Measurements from ENCODE around the gene ZNF726.
"Not testable (repeated sequence)": the region's sequence is repeated elsewhere in the genome, so short reads cannot be mapped to it uniquely, and the experiment has no call there.

The ZNF726 gene

DNA sequence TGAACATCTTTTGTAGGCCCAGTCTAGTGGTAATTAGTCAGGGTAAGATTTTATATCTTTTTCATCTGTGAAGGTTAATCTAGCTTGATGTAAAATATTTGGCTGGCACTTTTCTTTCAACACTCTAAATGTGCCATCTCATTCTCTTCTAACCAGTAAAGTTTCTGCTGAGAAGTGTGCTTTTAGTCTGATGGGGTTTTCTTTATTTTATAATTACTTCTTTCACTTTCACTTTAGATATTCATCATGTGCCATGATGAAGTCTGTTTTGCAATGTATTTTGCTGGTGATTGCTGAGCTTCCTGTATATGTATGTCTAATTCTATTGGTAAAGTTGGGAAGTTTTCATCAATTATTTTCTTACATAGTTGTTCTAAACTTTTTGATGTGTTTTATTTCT lies 31.9 kb downstream of the ZNF726 start:
- no peak for DNase-seq

DNA sequence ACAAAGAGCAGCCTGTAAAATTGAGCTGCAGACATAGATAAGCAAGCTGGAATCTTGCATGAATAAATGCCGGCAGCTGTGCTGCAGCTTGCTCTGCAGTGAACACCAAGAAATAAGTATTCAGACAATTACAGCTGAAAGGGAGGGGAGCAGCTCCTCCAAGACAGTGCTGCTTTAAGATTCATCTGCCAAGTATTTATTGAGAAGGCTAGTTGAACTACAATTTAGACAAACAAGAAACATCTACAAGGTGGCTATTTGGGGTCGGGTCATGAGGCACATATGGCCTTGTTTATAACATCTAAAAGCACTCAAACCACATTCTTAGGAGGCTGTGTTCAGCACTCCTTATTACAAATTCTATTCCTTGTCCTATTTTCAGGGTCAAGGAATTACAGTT lies 34.9 kb downstream of the ZNF726 start:
- no peak for DNase-seq

DNA sequence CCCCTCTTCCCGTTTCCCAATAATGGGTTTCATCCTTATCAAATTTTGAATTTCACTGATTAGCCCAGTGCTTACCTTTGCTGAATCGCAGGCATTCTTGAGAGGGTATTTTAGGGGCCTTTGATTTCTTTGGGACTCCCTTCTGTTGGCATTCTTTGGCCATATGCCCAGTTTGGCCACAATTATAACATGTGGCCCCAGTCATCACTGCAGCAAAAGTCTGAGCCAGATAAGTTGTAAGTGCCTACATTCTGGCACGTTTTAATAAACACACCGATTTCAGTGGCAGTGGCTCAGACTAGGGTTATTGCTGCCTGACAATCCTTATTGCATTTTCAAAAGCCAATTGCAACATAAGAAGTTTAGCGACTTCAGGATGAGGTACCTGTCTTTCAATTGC lies 41.4 kb downstream of the ZNF726 start:
- no peak for DNase-seq

DNA sequence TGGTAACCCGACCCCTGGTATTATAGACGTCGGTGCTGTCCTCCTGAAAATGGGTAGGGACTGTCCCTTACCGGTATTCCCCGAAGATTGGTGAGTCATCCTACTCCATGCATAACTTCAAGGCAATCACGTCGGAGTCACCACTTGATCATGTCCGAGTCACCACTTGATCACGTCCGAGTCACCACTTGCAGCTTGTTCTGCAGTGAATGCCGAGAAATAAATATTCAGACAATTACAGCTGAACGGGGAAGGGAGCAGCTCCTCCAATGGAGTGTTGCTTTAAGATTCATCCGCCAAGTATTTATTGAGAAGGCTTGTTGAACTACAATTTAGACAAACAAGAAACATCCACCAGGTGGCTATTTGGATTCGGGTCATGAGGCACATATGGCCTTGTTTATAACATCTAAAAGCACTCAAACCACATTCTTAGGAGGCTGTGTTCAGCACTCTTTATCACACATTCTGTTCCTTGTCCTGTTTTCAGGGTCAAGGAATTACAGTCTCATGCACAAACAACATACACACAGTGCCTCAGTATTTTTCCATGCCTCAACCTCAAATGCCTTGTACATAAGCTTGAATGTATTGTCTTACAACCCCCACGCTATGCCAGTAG lies 43.1 kb downstream of the ZNF726 start:
- no peak for DNase-seq

DNA sequence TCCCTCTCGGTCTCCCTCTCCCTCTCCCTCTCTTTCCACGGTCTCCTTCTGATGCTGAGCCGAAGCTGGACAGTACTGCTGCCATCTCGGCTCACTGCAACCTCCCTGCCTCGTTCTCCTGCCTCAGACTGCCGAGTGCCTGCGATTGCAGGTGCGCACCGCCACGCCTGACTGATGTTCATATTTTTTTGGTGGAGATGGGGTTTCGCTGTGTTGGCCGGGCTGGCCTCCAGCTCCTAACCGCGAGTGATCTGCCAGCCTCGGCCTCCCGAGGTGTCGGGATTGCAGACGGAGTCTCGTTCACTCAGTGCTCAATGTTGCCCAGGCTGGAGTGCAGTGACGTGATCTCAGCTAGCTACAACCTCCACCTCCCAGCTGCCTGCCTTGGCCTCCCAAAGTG lies 48.7 kb downstream of the ZNF726 start:
- not testable (repeated sequence) for DNase-seq

DNA sequence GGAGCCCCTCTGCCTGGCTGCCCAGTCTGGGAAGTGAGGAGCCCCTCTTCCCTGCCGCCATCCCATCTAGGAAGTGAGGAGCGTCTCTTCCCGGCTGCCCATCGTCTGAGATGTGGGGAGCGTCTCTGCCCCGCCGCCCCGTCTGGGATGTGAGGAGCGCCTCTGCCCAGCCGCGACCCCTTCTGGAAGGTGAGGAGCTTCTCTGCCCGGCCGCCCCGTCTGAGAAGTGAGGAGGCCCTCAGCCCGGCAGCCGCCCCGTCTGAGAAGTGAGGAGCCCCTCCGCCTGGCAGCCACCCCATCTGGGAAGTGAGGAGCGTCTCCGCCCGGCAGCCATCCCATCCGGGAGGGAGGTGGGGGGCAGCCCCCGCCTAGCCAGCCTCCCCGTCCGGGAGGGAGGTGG lies 49.2 kb downstream of the ZNF726 start:
- DNase-seq: not testable (repeated sequence)

DNA sequence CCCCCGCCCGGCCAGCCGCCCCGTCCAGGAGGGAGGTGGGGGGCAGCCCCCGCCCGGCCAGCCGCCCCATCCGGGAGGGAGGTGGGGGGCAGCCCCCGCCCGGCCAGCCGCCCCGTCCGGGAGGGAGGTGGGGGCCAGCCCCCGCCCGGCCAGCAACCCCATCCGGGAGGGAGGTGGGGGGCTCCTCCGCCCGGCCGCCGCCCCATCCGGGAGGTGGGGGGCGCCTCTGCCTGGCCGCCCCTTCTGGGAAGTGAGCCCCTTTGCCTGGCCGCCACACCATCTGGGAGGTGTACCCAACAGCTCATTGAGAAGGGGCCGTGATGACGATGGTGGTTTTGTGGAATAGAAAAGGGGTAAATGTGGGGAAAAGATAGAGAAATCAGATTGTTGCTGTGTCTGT lies 49.6 kb downstream of the ZNF726 start:
- DNase-seq: not testable (repeated sequence)

DNA sequence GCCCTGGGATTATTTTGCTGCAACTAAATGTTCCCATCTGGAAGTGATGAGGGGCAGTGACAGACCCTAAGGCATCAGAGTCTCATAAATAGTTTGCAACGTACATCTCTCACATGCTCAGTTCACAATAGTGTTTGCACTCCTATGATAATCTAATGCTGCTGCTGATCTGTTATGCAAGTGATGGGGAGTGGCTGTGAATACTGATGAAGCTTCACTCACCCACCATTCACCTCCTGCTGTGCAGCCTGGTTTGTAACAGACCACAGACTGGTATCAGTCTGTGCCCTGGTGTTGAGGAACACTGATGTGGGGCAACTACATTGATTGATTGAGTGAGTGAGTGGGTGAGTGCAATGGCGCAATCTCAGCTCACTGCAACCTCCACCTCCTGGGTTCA lies 54.9 kb downstream of the ZNF726 start:
- no peak for DNase-seq

DNA sequence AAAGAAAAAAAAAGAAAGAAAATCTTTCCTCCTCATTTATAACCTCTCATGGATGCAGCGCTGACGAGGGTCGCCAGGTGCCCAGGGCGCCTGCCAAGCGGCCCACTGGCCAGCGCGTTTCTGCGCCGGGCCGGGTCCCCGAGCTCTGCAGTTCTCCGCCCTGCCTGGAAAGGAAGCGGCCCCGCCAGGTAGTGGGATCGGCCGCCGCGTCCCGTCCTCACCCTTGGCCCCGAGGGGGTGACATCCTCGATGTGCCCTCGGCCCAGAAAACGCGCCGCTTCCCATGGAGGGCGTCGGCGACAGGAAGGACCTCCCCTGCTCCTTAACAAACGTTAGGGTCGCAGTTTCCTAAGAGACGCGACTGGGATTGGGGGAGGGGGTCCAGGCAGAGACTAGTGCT lies 56.9 kb downstream of the ZNF726 start:
- DNase-seq: no peak

DNA sequence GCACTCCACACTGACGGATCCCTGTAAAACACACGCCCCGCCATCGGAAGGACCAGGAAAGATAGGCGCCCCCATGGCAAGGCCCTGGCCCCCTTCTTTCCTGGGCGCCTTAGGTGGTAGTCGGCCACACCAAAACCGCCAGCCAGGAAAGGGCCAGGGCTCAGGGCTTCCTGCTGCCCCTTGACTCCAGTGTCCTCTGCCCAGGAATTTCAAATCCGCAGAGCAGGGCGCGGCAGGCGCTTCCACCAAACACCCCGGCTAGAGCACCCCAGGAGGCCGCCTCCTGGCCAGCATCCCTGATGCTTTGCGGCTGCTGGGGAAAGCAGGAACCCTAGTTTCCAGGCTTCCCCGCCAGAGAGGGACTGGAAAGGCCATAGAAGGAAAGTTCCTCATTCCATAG lies 57.5 kb downstream of the ZNF726 start:
- no peak for DNase-seq

DNA sequence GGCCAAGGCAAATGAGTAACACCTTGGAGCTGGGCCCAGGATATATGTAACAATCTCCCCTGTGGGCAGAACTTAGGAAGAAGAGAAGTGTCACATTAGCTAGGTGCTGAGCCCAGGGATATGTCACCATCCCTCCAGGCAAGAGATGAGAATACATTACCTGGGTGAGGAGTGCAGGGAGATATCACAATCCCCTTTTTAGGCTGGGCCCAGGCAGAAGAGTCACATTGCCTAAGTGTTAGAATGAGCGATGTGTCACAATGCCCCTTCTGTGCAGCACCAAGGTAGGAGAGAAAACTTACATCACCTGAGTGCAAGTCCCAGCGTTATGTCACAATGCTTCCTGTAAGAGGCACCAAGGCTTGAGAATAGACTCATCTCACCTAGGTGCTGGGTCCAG lies 60.3 kb downstream of the ZNF726 start:
- DNase-seq: no peak

DNA sequence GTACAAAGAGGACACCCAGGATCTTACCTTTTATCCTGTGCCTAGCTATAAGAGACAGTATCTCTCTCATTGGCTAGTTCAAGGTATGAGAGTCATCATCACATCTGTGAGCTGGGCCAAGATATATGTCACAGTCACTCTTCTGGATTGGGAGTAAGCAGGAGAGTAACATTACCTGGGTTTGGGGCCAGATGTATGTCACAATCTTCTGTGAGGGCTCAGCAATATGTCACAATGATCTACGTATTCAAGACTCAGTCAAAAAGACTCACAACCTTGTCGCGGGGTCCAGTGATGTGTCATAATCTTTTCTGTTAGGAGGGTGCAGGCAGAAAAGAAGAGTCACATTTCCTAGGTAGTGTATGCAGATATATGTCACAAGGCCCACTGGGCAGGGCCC lies 61.9 kb downstream of the ZNF726 start:
- DNase-seq: not testable (repeated sequence)

DNA sequence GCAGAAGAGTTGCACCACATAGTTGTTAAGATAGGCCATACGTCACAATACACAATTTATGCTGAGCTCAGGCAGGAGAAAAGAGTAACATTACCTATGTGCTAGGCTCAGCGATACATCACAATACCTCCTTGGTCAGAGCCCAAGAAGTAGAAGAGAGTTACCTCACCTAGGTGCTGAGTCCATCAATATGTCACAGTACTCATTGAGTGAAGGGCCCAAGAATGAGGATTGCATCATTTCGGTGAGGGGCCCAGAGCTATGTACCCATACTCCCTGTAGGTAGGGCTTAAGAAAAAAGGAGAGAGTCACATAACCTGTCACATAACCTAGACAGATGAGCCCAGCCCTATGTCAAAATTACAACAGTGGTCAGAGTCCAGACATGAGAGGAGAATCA lies 62.6 kb downstream of the ZNF726 start:
- not testable (repeated sequence) for DNase-seq

DNA sequence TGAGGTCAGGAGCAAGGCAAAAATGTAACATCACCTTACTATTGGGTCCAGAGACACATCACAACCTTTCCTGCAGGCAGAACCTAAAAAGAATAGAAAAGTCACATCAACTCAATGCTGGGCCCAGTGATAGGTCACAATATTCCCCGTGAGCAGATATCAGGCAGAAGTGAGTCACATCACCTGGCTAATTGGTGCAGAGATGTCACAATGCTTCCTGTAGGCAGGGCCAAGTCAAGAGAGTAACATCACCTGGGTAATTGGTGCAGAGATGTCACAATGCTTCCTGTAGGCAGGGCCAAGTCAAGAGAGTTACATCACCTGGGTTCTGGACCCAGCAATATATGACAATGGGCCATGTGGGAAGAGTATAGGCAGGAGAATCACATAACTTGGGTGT lies 63.4 kb downstream of the ZNF726 start:
- no peak for DNase-seq

DNA sequence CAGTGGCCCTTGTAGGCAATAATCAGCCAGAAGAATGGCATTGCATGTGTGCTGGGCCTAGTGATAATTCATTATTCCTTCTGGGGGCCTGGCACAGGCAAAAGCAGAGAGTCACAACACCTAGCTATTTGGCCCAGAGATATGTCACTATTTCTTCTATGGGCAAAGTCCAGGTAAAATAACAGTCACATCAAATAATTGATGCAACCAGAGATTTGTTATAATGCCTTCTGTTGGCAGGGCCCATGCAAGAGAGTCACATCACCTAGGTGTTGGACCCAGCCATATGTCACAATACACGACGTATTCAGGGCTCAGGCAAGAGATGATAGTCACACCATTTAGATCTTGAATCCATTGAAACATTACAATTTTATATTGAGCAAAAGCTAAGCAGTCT lies 66.1 kb downstream of the ZNF726 start:
- DNase-seq: no peak

DNA sequence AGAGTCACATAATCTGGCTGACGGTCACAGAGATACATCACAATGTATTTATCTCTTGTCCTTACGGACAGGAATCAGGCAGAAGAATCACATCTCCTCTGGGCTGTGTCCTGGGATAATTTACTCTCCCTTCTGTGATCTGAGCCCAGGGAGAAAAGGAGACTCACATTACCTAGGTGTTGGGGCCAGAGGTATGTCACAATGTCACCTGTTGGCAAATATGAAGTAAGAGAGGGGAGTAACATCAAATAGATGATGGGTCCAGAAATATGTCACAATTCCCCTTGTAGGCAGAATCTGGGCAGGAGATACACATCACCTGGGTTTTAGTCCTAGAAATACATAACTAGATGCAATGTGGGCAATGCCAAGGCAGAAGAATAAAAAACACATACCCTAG lies 67.2 kb downstream of the ZNF726 start:
- DNase-seq: no peak

DNA sequence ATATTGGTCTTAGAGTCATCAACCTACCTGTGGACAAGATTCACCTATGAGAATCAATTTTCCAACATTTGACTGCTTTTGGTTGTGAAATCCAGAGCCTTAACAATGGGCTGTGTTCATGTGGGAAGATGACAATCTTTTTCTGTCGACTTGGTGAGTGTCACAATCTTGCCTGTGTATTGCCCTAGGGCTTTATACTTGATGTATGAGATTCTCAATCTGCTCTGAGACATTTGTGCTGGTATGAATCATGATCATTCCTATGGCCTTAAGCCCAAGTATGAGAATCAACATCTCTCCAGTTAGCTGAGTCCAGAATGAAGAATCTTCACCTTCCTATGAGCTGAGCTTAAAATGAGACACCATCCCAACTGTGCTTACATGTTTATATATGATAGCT lies 68.7 kb downstream of the ZNF726 start:
- no peak for DNase-seq
